ENCODE measurements around the gene MCM9. TPM values are rescaled to one million over a fixed set of nuclear protein-coding genes. Genes with fewer than 3 reads are reported as not detected.

Gene MCM9
- total and polyA plus RNA-seq, 2 of the 4 experiments (the other 2 are of a cell fraction): 3.5 to 7.2 TPM

DNA sequence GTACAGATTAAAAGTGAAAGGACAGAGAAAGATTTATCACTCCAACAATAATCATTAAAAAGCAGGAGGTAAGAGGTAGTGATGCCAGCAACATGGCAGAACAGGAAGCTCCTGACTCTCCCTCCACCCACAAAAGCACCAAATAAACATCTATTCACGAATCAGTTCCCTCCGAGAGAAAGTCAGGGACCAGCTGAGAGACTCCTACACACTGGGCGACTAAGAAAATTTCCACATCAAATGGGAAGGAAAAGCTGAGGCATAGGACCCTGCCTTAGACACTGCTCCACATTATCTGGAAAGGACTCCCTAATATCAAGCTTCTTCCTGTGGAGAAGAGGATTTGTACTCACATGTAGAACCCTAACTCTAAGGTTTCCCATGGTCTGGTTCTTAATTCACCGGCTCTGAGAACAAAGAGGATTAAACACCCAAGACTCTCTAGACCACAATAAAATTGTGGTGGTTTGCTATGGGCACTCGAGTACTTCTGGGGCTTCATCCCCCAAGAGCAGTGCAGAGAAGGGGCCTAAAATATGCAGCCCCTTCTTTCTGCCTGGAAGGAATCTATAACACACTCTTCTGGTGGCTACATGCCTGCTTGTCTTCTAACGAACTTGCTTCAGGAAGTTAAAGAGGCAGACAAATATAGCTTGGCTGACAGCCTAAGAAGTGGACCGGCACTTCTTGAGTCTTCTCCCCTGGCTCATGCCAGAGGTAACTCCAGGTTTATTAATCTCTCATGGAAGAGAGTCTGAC is 70.4 kb downstream of the MCM9 start (continued):
- no peak for TF ChIP-seq RAD21 (IDR thresholded peaks at IDR 0.05; ENCODE audit: low read length)

DNA sequence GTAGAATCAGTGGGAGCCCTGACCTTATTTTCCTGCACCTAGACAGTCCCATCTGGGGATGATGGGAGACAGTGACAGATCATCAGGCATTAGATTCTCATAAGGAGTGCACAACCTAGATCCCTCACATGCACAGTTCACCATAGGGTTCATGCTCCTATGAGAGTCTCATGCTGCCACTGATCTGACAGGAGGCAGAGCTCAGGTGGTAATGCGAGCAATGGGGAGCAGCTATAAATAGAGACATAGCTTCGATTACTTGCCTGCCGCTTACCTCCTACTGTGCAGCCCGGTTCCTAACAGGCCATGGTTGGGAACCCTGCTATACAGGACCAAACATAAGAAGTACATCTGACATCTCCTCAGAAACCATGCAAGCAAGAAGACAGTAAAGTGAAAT is 72.5 kb downstream of the MCM9 start:
- ATAC-seq (ENCODE audit: low read depth) (no peak), DNase-seq (no peak)
- no peak for TF ChIP-seq RAD21 (IDR thresholded peaks at IDR 0.05; ENCODE audit: low read length)
- TF ChIP-seq CHD1 (IDR thresholded peaks at IDR 0.05; ENCODE audit: low read depth, low read length): no peak
- TF ChIP-seq MXI1 (IDR thresholded peaks at IDR 0.05; ENCODE audit: borderline replicate concordance, low read depth, low read length): no peak
- no peak for TF ChIP-seq CEBPB (IDR thresholded peaks at IDR 0.05; ENCODE audit: low read depth, low read length)
- TF ChIP-seq MAZ (IDR thresholded peaks at IDR 0.05; ENCODE audit: borderline replicate concordance, low read depth, low read length): no peak
- TF ChIP-seq NFE2L2 (IDR thresholded peaks at IDR 0.05; ENCODE audit: low read depth, low read length): no peak
- TF ChIP-seq POLR2A (IDR thresholded peaks at IDR 0.05; ENCODE audit: low read depth, low read length): no peak
- TF ChIP-seq RCOR1 (IDR thresholded peaks at IDR 0.05; ENCODE audit: insufficient replicate concordance, low read length): no peak
- TF ChIP-seq FOS (IDR thresholded peaks at IDR 0.05; ENCODE audit: low read depth, low read length): no peak
- TF ChIP-seq SMC3 (IDR thresholded peaks at IDR 0.05; ENCODE audit: low read depth, low read length): no peak
- TF ChIP-seq RFX5 (IDR thresholded peaks at IDR 0.05; ENCODE audit: low read depth, low read length): no peak
- TF ChIP-seq MAFK (IDR thresholded peaks at IDR 0.05; ENCODE audit: low read depth, low read length): no peak
- ChIA-PET CTCF (no interaction called here), POLR2A (ENCODE audit: unreplicated experiment) (no interaction called here)
- Histone ChIP-seq H3K4me2 (ENCODE audit: low read depth, low read length) (no peak overlapping the region), H3K9me1 (ENCODE audit: insufficient read depth, low read length) (peaks cover 8% of the 10 kb centered on the region; the same call in 1 of the 2 replicates), H2BK20ac (ENCODE audit: low read depth, low read length) (no peak overlapping the region), H2BK120ac (ENCODE audit: low read depth, low read length) (no peak overlapping the region), H3K79me1 (ENCODE audit: low read depth in 1 of 2, low read length in 2 of 2) (peaks cover 16 to 17% of the 10 kb centered on the region in 2 experiments; a peak in 3 of 4 replicates), H3K27ac (ENCODE audit: insufficient read depth, low read length) (no peak overlapping the region), H2AK5ac (ENCODE audit: low read depth, low read length) (no peak overlapping the region), H2AK9ac (replicated peaks; ENCODE audit: low read depth, low read length, poor library complexity) (no peak overlapping the region), H3K14ac (replicated peaks; ENCODE audit: low read depth, low read length) (no peak overlapping the region), H3K4me3 (ENCODE audit: insufficient read depth, low read depth, low read length) (no peak overlapping the region), H2BK5ac (ENCODE audit: low read depth, low read length, poor library complexity, severe bottlenecking) (no peak overlapping the region), H3K4ac (ENCODE audit: low read depth, low read length) (no peak overlapping the region), H3K56ac (ENCODE audit: extremely low read depth, insufficient read depth, low read length) (no peak overlapping the region), H4K8ac (ENCODE audit: low read depth in 2 of 2, low read length in 2 of 2) (no peak overlapping the region), H3K36me3 (ENCODE audit: control insufficient read depth, insufficient read depth, low read length) (no peaks in the 10 kb centered on the region), H3K27me3 (ENCODE audit: control insufficient read depth, insufficient read depth, low read length) (no peaks in the 10 kb centered on the region), H4K91ac (ENCODE audit: insufficient read depth, low read depth, low read length) (no peak overlapping the region), H3K18ac (ENCODE audit: low read depth, low read length) (no peak overlapping the region), H3K4me1 (ENCODE audit: control insufficient read depth, insufficient read depth, low read length) (no peaks in the 10 kb centered on the region), H4K20me1 (ENCODE audit: insufficient read depth, low read length) (no peaks in the 10 kb centered on the region), H4K5ac (ENCODE audit: low read depth, low read length) (no peak overlapping the region), H2AFZ (replicated peaks; ENCODE audit: low read length, poor library complexity) (no peak overlapping the region), H3K9ac (ENCODE audit: low read depth, low read length) (no peak overlapping the region), H2BK15ac (ENCODE audit: low read depth, low read length) (no peak overlapping the region), H3K9me3 (ENCODE audit: control insufficient read depth, insufficient read depth, low read length) (no peaks in the 10 kb centered on the region), H3K23ac (ENCODE audit: low read depth, low read length) (no peak overlapping the region)
- in situ Hi-C loops (cut with MboI; ENCODE audit: low sequenced_read_pairs) (no loop called here), intact Hi-C loops (cut with micrococcal nuclease) (no loop called here), dilution Hi-C loops (cut with HindIII; ENCODE audit: low sequenced_read_pairs, unreplicated experiment) (no loop called here)
- BruUV-seq (replicated peaks): no TSS peak
- no CpG with 5 or more reads among the region's 4 CpGs for WGBS, 2 experiments (ENCODE audit: extremely low coverage in 2 of 2, insufficient read length in 1 of 2)

Data from IMR-90 (cell line).